GM23338 (cell line): Measurements from ENCODE around the gene TRIM43B. TPM values are rescaled to one million over a fixed set of nuclear protein-coding genes. Genes with fewer than 3 reads are reported as not detected.
"Not testable (repeated sequence)": the region's sequence is repeated elsewhere in the genome, so short reads cannot be mapped to it uniquely, and the experiment has no call there.

ENCODE experiments used
- ATAC-seq: fragments of 200-7000 bp; cut with Tn5 transposase; 3 replicates; pipeline ENCODE4 v1.9.1; 2020
- DNase-seq: peaks from one replicate; pipeline ENCODE4 v3.0.0-alpha.2; 2015; ENCODE audit warnings: low spot score
- H2AFZ ChIP-seq: fragments of 200-600 bp; sonication (generic); 2 replicates; pipeline ENCODE4 v1.8.0; 2016; ENCODE audit warnings: antibody characterized with exemption, mild to moderate bottlenecking, moderate library complexity
- H3F3A ChIP-seq: fragments of 200-600 bp; sonication (generic); replicated peaks from 2 replicates; pipeline ENCODE4 v1.8.0; 2017; ENCODE audit warnings: antibody characterized with exemption, mixed run types, low read depth
- H3K27ac ChIP-seq: fragments of 200-600 bp; sonication (generic); 2 replicates; pipeline ENCODE4 v1.6.1; 2016; ENCODE audit warnings: low read depth
- H3K27me3 ChIP-seq: fragments of 200-600 bp; sonication (generic); 2 replicates; pipeline ENCODE4 v1.8.0; 2016; ENCODE audit warnings: mild to moderate bottlenecking, mixed run types, moderate library complexity; ENCODE audit not compliant: insufficient read depth
- H3K36me3 ChIP-seq: fragments of 200-600 bp; sonication (generic); 2 replicates; pipeline ENCODE4 v1.8.0; 2016; ENCODE audit warnings: mild to moderate bottlenecking; ENCODE audit not compliant: insufficient read depth
- H3K4me1 ChIP-seq: fragments of 200-600 bp; sonication (generic); 2 replicates; pipeline ENCODE4 v1.8.0; 2016; ENCODE audit warnings: mild to moderate bottlenecking, moderate library complexity; ENCODE audit not compliant: insufficient read depth
- H3K4me2 ChIP-seq: fragments of 200-600 bp; sonication (generic); 2 replicates; pipeline ENCODE4 v1.7.1; 2017; ENCODE audit warnings: mixed run types
- H3K4me3 ChIP-seq: fragments of 200-600 bp; sonication (generic); 2 replicates; pipeline ENCODE4 v1.6.1; 2016; ENCODE audit warnings: mixed run types
- H3K79me2 ChIP-seq: fragments of 200-600 bp; sonication (generic); replicated peaks from 2 replicates; pipeline ENCODE4 v1.8.0; 2017; ENCODE audit warnings: mild to moderate bottlenecking; ENCODE audit not compliant: insufficient read depth
- H3K9me2 ChIP-seq: fragments of 200-600 bp; sonication (generic); 2 replicates; pipeline ENCODE4 v1.8.0; 2017; ENCODE audit not compliant: insufficient read depth
- H4K20me1 ChIP-seq: fragments of 200-600 bp; sonication (generic); replicated peaks from 2 replicates; pipeline ENCODE4 v1.8.0; 2017; ENCODE audit warnings: mild to moderate bottlenecking; ENCODE audit not compliant: insufficient read depth
- H3K27ac Mint-ChIP-seq: 2 replicates; pipeline ENCODE4 v1.8.0; 2020; ENCODE audit warnings: inconsistent platforms, mild to moderate bottlenecking, moderate library complexity, mixed read lengths
- H3K27me3 Mint-ChIP-seq: 3 replicates; pipeline ENCODE4 v1.8.0; 2022; ENCODE audit warnings: low read depth, mild to moderate bottlenecking, moderate library complexity, mixed read lengths, inconsistent platforms; ENCODE audit not compliant: insufficient read depth, poor library complexity
- H3K36me3 Mint-ChIP-seq: 3 replicates; pipeline ENCODE4 v1.8.0; 2021; ENCODE audit warnings: low read depth, mild to moderate bottlenecking, inconsistent platforms, moderate library complexity, mixed read lengths
- H3K4me1 Mint-ChIP-seq: 3 replicates; pipeline ENCODE4 v1.8.0; 2020; ENCODE audit warnings: mild to moderate bottlenecking, inconsistent platforms, mixed read lengths
- H3K4me3 Mint-ChIP-seq: 3 replicates; pipeline ENCODE4 v1.8.0; 2021; ENCODE audit warnings: moderate library complexity, mild to moderate bottlenecking, inconsistent platforms, mixed read lengths
- H3K9me3 Mint-ChIP-seq: 3 replicates; pipeline ENCODE4 v1.8.0; 2020; ENCODE audit warnings: moderate library complexity, mild to moderate bottlenecking, inconsistent platforms, mixed read lengths
- CREB1 ChIP-seq: fragments of 250-450 bp; sonication (Bioruptor Pico); IDR thresholded peaks from 2 replicates; pipeline ENCODE4 v1.5.0; 2020; ENCODE audit warnings: low read depth, mild to moderate bottlenecking, moderate library complexity
- EZH2 ChIP-seq: fragments of 200-600 bp; sonication (generic); IDR thresholded peaks from one replicate; pipeline ENCODE4 v1.8.0; 2017; ENCODE audit warnings: antibody characterized with exemption, mild to moderate bottlenecking, low read depth; ENCODE audit not compliant: unreplicated experiment
- EZH2phosphoT487 ChIP-seq: fragments of 200-600 bp; sonication (generic); IDR thresholded peaks from one replicate; pipeline ENCODE4 v1.8.1; 2018; ENCODE audit warnings: antibody characterized with exemption; ENCODE audit not compliant: unreplicated experiment
- JUNB ChIP-seq: IDR thresholded peaks from one replicate; pipeline ENCODE4 v1.6.1; 2016; ENCODE audit warnings: antibody characterized with exemption; ENCODE audit not compliant: unreplicated experiment
- STAT1 ChIP-seq: IDR thresholded peaks from one replicate; pipeline ENCODE4 v1.6.1; 2016; ENCODE audit warnings: antibody characterized with exemption; ENCODE audit not compliant: unreplicated experiment
- polyA plus RNA-seq: library from polyadenylated mRNA; unstranded; fragments of >200 nt; fragmentation: Nextera tagmentation; extraction: Ambion mirVana; gene quantifications from 2 replicates; pipeline ENCODE4 v1.2.1, GENCODE V29; 2016
- total RNA-seq: library from RNA; depleted of rRNA; stranded (reverse); fragments of >200 nt; shearing (Covaris generic); gene quantifications from 2 replicates; pipeline ENCODE4 v1.2.3, GENCODE V29; 2014
- TF ChIP-seq, protein P1 (sequence below), 2 experiments: fragments of 200-600 bp in 1 of 2; sonication (generic) in 1 of 2; conservative IDR thresholded peaks; 2 replicates each; pipeline versions ENCODE4 v1.5.1 to v1.6.1; 2016 to 2017; ENCODE audit warnings: antibody characterized with exemption in 2 of 2, low read depth in 2 of 2, mild to moderate bottlenecking in 2 of 2, moderate library complexity in 1 of 2
- TF ChIP-seq, protein P2 (sequence below): IDR thresholded peaks from one replicate; pipeline ENCODE4 v1.6.1; 2018; ENCODE audit warnings: antibody characterized with exemption; ENCODE audit not compliant: unreplicated experiment

TRIM43B gene
- total and polyA plus RNA-seq, 2 experiments from 2014 or later = 0.44 to 0.66 TPM

GRCh38 chr2:95500854-95501253 lies 16.3 kb upstream of the TRIM43B start:
- no peaks in the 10 kb centered on the region for H3K27me3 Mint-ChIP-seq
- no peak overlapping the region for H3K4me3 ChIP-seq
- DNase-seq (no peak), ATAC-seq (no peak)
- no peak for TF ChIP-seq STAT1
- no peak for TF ChIP-seq EZH2phosphoT487
- no peak for TF ChIP-seq EZH2
- TF ChIP-seq, protein P1, sequence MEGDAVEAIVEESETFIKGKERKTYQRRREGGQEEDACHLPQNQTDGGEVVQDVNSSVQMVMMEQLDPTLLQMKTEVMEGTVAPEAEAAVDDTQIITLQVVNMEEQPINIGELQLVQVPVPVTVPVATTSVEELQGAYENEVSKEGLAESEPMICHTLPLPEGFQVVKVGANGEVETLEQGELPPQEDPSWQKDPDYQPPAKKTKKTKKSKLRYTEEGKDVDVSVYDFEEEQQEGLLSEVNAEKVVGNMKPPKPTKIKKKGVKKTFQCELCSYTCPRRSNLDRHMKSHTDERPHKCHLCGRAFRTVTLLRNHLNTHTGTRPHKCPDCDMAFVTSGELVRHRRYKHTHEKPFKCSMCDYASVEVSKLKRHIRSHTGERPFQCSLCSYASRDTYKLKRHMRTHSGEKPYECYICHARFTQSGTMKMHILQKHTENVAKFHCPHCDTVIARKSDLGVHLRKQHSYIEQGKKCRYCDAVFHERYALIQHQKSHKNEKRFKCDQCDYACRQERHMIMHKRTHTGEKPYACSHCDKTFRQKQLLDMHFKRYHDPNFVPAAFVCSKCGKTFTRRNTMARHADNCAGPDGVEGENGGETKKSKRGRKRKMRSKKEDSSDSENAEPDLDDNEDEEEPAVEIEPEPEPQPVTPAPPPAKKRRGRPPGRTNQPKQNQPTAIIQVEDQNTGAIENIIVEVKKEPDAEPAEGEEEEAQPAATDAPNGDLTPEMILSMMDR (conservative IDR thresholded peaks at IDR 0.05; ENCODE audit: low read depth in 2 of 2) = no peak
- TF ChIP-seq, protein P2, sequence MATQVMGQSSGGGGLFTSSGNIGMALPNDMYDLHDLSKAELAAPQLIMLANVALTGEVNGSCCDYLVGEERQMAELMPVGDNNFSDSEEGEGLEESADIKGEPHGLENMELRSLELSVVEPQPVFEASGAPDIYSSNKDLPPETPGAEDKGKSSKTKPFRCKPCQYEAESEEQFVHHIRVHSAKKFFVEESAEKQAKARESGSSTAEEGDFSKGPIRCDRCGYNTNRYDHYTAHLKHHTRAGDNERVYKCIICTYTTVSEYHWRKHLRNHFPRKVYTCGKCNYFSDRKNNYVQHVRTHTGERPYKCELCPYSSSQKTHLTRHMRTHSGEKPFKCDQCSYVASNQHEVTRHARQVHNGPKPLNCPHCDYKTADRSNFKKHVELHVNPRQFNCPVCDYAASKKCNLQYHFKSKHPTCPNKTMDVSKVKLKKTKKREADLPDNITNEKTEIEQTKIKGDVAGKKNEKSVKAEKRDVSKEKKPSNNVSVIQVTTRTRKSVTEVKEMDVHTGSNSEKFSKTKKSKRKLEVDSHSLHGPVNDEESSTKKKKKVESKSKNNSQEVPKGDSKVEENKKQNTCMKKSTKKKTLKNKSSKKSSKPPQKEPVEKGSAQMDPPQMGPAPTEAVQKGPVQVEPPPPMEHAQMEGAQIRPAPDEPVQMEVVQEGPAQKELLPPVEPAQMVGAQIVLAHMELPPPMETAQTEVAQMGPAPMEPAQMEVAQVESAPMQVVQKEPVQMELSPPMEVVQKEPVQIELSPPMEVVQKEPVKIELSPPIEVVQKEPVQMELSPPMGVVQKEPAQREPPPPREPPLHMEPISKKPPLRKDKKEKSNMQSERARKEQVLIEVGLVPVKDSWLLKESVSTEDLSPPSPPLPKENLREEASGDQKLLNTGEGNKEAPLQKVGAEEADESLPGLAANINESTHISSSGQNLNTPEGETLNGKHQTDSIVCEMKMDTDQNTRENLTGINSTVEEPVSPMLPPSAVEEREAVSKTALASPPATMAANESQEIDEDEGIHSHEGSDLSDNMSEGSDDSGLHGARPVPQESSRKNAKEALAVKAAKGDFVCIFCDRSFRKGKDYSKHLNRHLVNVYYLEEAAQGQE = no peak
- no peak for TF ChIP-seq JUNB
- no peak for TF ChIP-seq CREB1 (CRISPR knock-in tag)
- H3K27ac ChIP-seq = no peak overlapping the region
- H4K20me1 ChIP-seq = no peaks in the 10 kb centered on the region
- H3K36me3 Mint-ChIP-seq = no peaks in the 10 kb centered on the region
- H3K27ac Mint-ChIP-seq = no peak overlapping the region
- no peaks in the 10 kb centered on the region for H3K79me2 ChIP-seq
- no peaks in the 10 kb centered on the region for H3K9me3 Mint-ChIP-seq
- no peaks in the 10 kb centered on the region for H3K9me2 ChIP-seq
- H2AFZ ChIP-seq = no peak overlapping the region
- H3F3A ChIP-seq = no peaks in the 10 kb centered on the region
- no peak overlapping the region for H3K4me2 ChIP-seq
- no peaks in the 10 kb centered on the region for H3K36me3 ChIP-seq
- H3K27me3 ChIP-seq = no peaks in the 10 kb centered on the region
- H3K4me3 Mint-ChIP-seq = no peak overlapping the region
- no peaks in the 10 kb centered on the region for H3K4me1 ChIP-seq
- no peaks in the 10 kb centered on the region for H3K4me1 Mint-ChIP-seq

- not testable (repeated sequence) for H3F3A ChIP-seq, H3K27me3 Mint-ChIP-seq, H3K9me3 Mint-ChIP-seq, H3K4me3 ChIP-seq, H3K4me1 Mint-ChIP-seq, H3K4me3 Mint-ChIP-seq, H3K4me2 ChIP-seq, H3K27ac ChIP-seq, H2AFZ ChIP-seq, ATAC-seq, H3K79me2 ChIP-seq, H3K27ac Mint-ChIP-seq, H3K36me3 Mint-ChIP-seq, H3K4me1 ChIP-seq, H4K20me1 ChIP-seq, H3K9me2 ChIP-seq, H3K36me3 ChIP-seq, H3K27me3 ChIP-seq
- DNase-seq = peak; percentile 5
These were observed 7.5 kb upstream of the TRIM43B start for GRCh38 chr2:95492076-95492475.

- H3K27me3 Mint-ChIP-seq, H3K4me3 Mint-ChIP-seq, H4K20me1 ChIP-seq, H3K36me3 Mint-ChIP-seq, H3K79me2 ChIP-seq, H3F3A ChIP-seq, H3K27me3 ChIP-seq, H3K9me3 Mint-ChIP-seq, DNase-seq, H3K27ac ChIP-seq, H3K4me3 ChIP-seq, H3K4me1 ChIP-seq, H3K9me2 ChIP-seq, ATAC-seq, H3K27ac Mint-ChIP-seq, H3K4me2 ChIP-seq, H3K36me3 ChIP-seq, H3K4me1 Mint-ChIP-seq, H2AFZ ChIP-seq: not testable (repeated sequence)
These were observed 9.5 kb downstream of the TRIM43B start for GRCh38 chr2:95475025-95475424.

DNA sequence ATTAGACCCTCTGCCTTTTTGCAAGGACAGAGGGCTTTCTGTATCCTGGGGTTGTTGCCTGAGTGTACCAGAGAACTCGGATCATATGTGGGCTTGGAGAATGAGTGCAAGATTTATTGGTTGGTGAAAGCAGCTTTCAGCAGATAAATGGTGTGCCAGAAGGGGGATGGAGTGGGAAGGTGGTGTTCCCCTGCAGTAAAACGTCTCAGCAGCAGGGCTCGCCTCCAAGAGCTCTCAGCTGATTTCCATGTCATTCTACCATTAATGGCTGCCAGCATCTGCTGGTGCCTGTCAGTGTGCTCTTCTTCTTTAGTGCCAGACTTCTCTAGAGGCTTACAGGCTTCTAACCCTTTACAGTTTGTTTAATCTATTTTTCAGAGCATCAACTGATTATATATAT lies 16.6 kb downstream of the TRIM43B start:
- not testable (repeated sequence) for H3K4me3 ChIP-seq, H3K4me1 Mint-ChIP-seq, H4K20me1 ChIP-seq, H3K27ac Mint-ChIP-seq, H3K79me2 ChIP-seq, H3K9me3 Mint-ChIP-seq, H3K9me2 ChIP-seq, H3K4me3 Mint-ChIP-seq, H2AFZ ChIP-seq, H3K27me3 ChIP-seq, H3K27me3 Mint-ChIP-seq, H3K36me3 Mint-ChIP-seq, H3K4me2 ChIP-seq, H3K4me1 ChIP-seq, H3F3A ChIP-seq, H3K27ac ChIP-seq, DNase-seq, H3K36me3 ChIP-seq
- peak; percentile 60 for ATAC-seq
